OCI-LY7 (cell line): Measurements from ENCODE around the gene NCK2.

Source experiments
- CTCF ChIP-seq: fragments of 200-600 bp; sonication (generic); conservative IDR thresholded peaks from 2 replicates; pipeline ENCODE4 v1.5.1; 2014; ENCODE audit warnings: mild to moderate bottlenecking, antibody characterized with exemption, low read length, moderate library complexity, mixed read lengths
- EZH2phosphoT487 ChIP-seq: fragments of 200-600 bp; sonication (generic); IDR thresholded peaks from 2 replicates; pipeline ENCODE4 v1.6.1; 2018; ENCODE audit warnings: low read depth, borderline replicate concordance, mild to moderate bottlenecking, mixed run types, antibody characterized with exemption, low read length, moderate library complexity, mixed read lengths

GRCh38 chr2:105840933-105841332 lies 96.2 kb downstream of the NCK2 start:
- TF ChIP-seq CTCF (no peak), EZH2phosphoT487 (no peak)
